Subcutaneous adipose tissue (tissue), 4 donors: ENCODE data around the gene ANTKMT. TPM values are rescaled to one million over a fixed set of nuclear protein-coding genes. Genes with fewer than 3 reads are reported as not detected.

Experiments used
- total RNA-seq, 4 donors: library from RNA; depleted of rRNA; stranded (reverse); fragments of >200 nt; gene quantifications; one replicate each; pipeline ENCODE4 v1.1.0, GENCODE V29; 2016
- TF ChIP-seq, protein P1 (sequence below): fragments of 450-650 bp; IDR thresholded peaks from one replicate; pipeline ENCODE4 v1.5.1; 2016; ENCODE audit warnings: low read depth, mild to moderate bottlenecking, control low read depth, antibody characterized with exemption, moderate library complexity

Gene ANTKMT
- total RNA-seq, 4 donors from 2014 or later: 12.6 to 55.6 (median 23.7) TPM

DNA sequence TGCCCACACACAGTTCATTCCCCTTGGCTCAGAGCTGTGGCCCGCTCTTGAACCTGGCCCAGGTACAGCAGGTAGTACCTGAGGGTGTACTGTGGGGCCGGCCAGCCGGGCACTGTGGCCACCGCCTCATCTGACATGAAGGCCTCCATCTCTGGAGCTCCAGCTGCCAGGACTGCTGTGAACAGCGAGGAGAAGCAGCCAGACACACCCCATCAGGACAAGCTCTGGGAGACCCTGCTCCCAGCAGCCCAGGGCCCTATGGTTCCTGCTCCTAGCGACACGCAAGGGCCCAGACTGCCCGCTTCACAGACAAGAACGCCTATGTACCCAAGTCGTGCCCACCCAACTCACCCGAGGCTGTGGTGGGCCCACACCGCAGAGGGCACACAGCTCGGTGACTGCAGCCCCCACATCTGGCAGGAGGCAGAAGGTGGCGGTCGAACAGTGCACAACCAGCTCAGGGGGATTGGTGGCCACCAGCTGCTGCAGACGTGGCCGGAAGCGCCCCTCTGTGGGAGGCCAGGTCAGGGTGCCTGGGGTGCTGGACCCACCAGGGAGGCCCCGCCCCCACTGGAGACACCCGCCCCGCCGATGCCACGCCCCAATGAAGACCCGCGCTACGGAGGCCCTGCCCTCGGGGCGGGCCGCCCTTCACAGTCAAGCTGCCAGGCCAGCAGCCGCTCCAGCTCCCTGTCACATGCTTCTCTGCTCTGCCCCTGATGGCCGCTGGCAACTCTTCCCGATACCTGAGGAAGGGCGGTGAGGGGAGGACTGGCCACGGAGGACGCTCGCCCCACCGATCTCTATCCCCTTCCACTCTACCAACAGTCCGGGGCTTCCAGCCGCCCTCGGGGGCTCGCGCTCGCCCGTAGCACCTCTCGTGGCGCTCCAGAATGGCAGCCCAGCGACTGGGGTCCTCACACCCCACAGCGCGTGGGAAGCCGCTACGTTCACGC, 41.8 kb upstream of the ANTKMT start:
- TF ChIP-seq, protein P1, sequence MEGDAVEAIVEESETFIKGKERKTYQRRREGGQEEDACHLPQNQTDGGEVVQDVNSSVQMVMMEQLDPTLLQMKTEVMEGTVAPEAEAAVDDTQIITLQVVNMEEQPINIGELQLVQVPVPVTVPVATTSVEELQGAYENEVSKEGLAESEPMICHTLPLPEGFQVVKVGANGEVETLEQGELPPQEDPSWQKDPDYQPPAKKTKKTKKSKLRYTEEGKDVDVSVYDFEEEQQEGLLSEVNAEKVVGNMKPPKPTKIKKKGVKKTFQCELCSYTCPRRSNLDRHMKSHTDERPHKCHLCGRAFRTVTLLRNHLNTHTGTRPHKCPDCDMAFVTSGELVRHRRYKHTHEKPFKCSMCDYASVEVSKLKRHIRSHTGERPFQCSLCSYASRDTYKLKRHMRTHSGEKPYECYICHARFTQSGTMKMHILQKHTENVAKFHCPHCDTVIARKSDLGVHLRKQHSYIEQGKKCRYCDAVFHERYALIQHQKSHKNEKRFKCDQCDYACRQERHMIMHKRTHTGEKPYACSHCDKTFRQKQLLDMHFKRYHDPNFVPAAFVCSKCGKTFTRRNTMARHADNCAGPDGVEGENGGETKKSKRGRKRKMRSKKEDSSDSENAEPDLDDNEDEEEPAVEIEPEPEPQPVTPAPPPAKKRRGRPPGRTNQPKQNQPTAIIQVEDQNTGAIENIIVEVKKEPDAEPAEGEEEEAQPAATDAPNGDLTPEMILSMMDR: no peak

DNA sequence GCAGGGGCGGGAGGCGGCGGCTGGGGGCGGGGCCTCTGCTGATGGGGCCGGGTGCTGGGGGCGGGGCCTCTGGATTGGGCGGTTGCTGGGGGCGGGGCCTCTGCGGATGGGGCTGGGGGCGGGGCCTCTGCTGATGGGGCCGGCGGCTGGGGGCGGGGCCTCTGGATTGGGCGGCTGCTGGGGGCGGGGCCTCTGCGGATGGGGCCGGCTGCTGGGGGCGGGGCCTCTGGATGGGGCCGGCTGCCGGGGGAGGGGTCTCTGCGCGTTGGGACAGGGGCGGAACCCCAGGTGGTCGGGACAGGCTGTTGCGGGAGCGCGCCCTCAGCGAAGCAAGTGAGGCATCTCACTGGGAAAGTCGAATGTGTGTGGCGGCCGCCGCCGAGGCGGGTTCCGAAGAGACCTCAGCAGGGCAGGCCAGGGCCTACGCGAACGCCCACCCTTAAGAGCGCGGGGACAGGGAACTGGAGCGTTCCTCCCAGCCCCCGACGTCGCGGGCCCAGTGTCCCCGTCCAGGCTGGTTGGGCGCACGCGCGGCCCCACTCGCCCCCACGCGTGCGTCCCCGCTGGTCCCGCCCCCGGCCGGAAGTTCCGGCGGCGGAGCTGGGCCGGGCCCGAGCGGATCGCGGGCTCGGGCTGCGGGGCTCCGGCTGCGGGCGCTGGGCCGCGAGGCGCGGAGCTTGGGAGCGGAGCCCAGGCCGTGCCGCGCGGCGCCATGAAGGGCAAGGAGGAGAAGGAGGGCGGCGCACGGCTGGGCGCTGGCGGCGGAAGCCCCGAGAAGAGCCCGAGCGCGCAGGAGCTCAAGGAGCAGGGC, 40.9 kb upstream of the ANTKMT start, which contains the start of gene STUB1:
TSS of gene STUB1 (plus strand) at position 597 of the 811 bp plus-strand sequence. CDS start at position 713, 116 bp downstream.
- TF ChIP-seq, protein P1: no peak

DNA sequence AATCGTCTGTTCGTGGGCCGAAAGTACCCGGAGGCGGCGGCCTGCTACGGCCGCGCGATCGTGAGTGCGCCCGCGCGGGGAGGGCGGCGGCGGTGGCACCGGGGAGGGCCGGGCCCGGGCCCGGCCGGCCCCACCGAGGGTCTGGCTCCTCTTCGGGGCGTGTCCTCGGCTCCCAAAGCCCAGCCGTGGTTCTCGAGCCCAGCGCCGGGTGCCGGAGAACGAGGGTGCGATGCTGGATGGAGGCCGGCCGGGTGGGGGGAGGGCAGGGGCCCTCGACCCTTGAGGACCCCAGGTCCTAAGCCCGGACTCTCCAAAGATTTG, 40.4 kb upstream of the ANTKMT start:
- TF ChIP-seq, protein P1: no peak

DNA sequence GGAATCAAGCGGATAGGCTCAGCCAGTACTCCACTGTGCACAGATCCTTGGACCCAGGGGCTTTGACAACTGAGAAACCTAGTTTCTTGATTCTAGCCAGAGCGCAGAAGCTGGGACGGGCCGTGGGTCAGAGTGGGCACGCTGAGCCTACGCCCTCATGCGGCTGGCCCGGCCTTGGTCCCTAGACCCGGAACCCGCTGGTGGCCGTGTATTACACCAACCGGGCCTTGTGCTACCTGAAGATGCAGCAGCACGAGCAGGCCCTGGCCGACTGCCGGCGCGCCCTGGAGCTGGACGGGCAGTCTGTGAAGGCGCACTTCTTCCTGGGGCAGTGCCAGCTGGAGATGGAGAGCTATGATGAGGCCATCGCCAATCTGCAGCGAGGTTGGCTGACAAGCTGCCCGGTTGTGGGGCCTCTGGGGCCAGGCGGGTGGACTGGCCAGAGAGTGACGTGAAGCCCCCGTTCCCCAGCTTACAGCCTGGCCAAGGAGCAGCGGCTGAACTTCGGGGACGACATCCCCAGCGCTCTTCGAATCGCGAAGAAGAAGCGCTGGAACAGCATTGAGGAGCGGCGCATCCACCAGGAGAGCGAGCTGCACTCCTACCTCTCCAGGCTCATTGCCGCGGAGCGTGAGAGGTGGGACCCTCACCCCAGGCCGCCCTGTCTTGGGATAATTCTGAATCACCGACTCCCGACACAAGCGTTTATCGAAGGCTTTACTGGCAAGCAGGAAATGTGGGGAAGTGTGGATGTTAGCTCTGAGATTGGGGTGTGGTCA, 39.8 kb upstream of the ANTKMT start:
- TF ChIP-seq, protein P1: no peak

DNA sequence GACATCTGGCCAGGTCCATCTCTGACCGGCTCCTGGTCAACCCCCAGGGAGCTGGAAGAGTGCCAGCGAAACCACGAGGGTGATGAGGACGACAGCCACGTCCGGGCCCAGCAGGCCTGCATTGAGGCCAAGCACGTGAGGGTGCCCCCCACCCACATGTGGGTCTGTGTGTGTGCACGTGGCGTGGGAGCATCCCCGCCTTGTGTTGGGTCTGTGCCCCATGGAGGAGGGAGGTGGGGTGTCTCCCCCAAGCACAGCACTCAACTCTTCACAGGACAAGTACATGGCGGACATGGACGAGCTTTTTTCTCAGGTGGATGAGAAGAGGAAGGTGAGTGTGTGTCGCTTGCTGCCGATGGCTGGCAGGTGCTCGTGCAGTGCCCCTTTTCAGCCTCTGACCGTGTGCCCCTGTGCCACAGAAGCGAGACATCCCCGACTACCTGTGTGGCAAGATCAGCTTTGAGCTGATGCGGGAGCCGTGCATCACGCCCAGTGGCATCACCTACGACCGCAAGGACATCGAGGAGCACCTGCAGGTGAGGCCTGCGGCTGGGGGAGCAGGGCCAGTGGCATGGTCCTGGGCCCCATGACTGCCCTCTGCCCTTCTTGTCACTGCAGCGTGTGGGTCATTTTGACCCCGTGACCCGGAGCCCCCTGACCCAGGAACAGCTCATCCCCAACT, 39.1 kb upstream of the ANTKMT start:
- TF ChIP-seq, protein P1: no peak

DNA sequence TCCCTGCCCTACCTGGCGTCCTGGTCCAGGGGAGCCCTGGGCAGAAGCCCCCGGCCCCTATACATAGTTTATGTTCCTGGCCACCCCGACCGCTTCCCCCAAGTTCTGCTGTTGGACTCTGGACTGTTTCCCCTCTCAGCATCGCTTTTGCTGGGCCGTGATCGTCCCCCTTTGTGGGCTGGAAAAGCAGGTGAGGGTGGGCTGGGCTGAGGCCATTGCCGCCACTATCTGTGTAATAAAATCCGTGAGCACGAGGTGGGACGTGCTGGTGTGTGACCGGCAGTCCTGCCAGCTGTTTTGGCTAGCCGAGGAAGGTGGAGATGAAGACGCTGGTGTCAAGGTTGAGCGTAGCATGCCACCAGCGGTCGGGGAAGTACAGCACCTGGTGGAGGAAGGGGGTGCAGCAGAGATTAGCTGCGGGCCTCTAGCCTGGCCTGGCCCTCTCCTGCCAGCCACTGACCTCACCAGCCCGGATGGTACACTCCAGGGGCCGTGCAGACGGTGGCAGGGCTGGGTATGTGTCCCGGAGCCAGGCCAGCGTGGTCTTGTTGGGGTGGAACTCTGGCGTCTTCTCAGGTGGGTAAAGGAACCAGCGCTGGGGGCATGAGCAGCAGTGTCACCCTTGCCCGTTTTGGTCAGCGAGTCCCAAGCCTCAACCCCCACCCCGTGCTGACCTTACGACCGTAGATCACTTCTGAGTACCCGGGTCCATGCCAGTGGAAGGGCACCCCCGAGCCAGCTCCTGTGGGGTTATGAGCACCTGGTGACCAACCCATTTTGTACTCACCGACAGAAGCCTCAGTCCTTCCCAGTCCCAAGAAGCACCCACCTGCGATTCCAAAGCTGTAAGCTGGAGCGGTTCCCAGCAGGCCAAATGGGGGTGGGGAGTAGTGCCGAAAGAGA, 38.2 kb upstream of the ANTKMT start:
- TF ChIP-seq, protein P1: no peak
